ENCODE results near the gene MYO1E. TPM values are rescaled to one million over a fixed set of nuclear protein-coding genes. Genes with fewer than 3 reads are reported as not detected.
"Not testable (repeated sequence)": the region's sequence is repeated elsewhere in the genome, so short reads cannot be mapped to it uniquely, and the experiment has no call there.

Gene MYO1E
- total RNA-seq, 6 experiments from 2014 or later = 108 to 142 (median 115) TPM

GRCh38 chr15:59152694-59153450, 219.8 kb downstream of the MYO1E start:
- Mint-ChIP-seq H3K9me3 (no peaks in the 10 kb centered on the region), H3K36me3 (ENCODE audit: low read depth) (peaks cover 39% of the 10 kb centered on the region), H3K4me3 (no peak overlapping the region), H3K27me3 (ENCODE audit: insufficient read depth) (peaks cover 4% of the 10 kb centered on the region; the same call in 1 of the 2 replicates), H3K4me1 (ENCODE audit: low read depth) (peaks cover 10% of the 10 kb centered on the region), H3K27ac (no peak overlapping the region)
- no peak for TF ChIP-seq CTCF (IDR thresholded peaks at IDR 0.05)
- DNase-seq = no peak

- no peak overlapping the region for H3K27ac Mint-ChIP-seq
- H3K9me3 Mint-ChIP-seq = no peaks in the 10 kb centered on the region
- peaks cover 12% of the 10 kb centered on the region for H3K4me1 Mint-ChIP-seq (ENCODE audit: low read depth)
- DNase-seq = no peak
- peaks cover 39% of the 10 kb centered on the region for H3K36me3 Mint-ChIP-seq (ENCODE audit: low read depth)
- TF ChIP-seq CTCF (IDR thresholded peaks at IDR 0.05) = no peak
- H3K4me3 Mint-ChIP-seq = no peak overlapping the region
- peaks cover 1% of the 10 kb centered on the region; the same call in 1 of the 2 replicates for H3K27me3 Mint-ChIP-seq (ENCODE audit: insufficient read depth)
Measured at GRCh38 chr15:59150185-59150584, 222.5 kb downstream of the MYO1E start.

- H3K4me3 Mint-ChIP-seq = no peak overlapping the region
- no peaks in the 10 kb centered on the region; the same call in 1 of the 2 replicates for H3K27me3 Mint-ChIP-seq (ENCODE audit: insufficient read depth)
- TF ChIP-seq CTCF (IDR thresholded peaks at IDR 0.05) = no peak
- peaks cover 22% of the 10 kb centered on the region for H3K36me3 Mint-ChIP-seq (ENCODE audit: low read depth)
- H3K9me3 Mint-ChIP-seq = no peaks in the 10 kb centered on the region
- peak overlapping the region; percentile 34; the same call in 1 of the 2 replicates for H3K27ac Mint-ChIP-seq
- peaks cover 12% of the 10 kb centered on the region for H3K4me1 Mint-ChIP-seq (ENCODE audit: low read depth)
- peak; percentile 36 for DNase-seq
Measured at GRCh38 chr15:59148153-59148833, 224.4 kb downstream of the MYO1E start.

- Mint-ChIP-seq H3K27me3 (ENCODE audit: insufficient read depth) (no peaks in the 10 kb centered on the region; the same call in 1 of the 2 replicates), H3K9me3 (no peaks in the 10 kb centered on the region), H3K4me1 (ENCODE audit: low read depth) (peaks cover 12% of the 10 kb centered on the region), H3K36me3 (ENCODE audit: low read depth) (peaks cover 16% of the 10 kb centered on the region; the same call in 1 of the 2 replicates), H3K27ac (no peak overlapping the region), H3K4me3 (no peak overlapping the region)
- no peak for DNase-seq
- TF ChIP-seq CTCF (IDR thresholded peaks at IDR 0.05) = no peak
Measured at GRCh38 chr15:59147666-59148065, 225.0 kb downstream of the MYO1E start.

- H3K27ac Mint-ChIP-seq; H3K36me3 Mint-ChIP-seq (ENCODE audit: low read depth); H3K4me3 Mint-ChIP-seq; H3K9me3 Mint-ChIP-seq; H3K27me3 Mint-ChIP-seq (ENCODE audit: insufficient read depth); DNase-seq: not testable (repeated sequence)
- peak; percentile 63 for TF ChIP-seq CTCF (IDR thresholded peaks at IDR 0.05)
- H3K4me1 Mint-ChIP-seq (ENCODE audit: low read depth) = peaks cover 12% of the 10 kb centered on the region
Measured at GRCh38 chr15:59144594-59144993, 228.1 kb downstream of the MYO1E start.
